A549 (cell line): Measurements from ENCODE around the gene RPL31. TPM values are rescaled to one million over a fixed set of nuclear protein-coding genes. Genes with fewer than 3 reads are reported as not detected.

ENCODE experiments used
- ATAC-seq, 2 experiments: fragments of 200-7000 bp in 1 of 2; fragments of >200 bp in 1 of 2; cut with Nextera tagmentation in 1 of 2; cut with Tn5 transposase in 1 of 2; 3 replicates each; pipeline versions ENCODE4 v1.8.0 to v1.9.1; 2018 to 2020; ENCODE audit warnings: mild to moderate bottlenecking in 1 of 2, moderate library complexity in 1 of 2
- CTCF ChIA-PET: fragments of 300-600 bp; sonication (Branson Sonifier 250); formaldehyde crosslinking; extraction: SDS; loops from one replicate; lab custom pipeline; 2021; ENCODE audit warnings: antibody characterized with exemption, inconsistent platforms; lab: Yijun Ruan, JAX
- POLR2A ChIA-PET: fragments of 350-600 bp; formaldehyde crosslinking; extraction: SDS; loops from one replicate; lab custom pipeline; 2021; ENCODE audit warnings: antibody characterized with exemption, inconsistent platforms; lab: Yijun Ruan, JAX
- DNase-seq, 2 experiments: peaks; one replicate each; pipeline versions ENCODE4 v3.0.0 to v3.0.0-alpha.2; 2011 to 2016; ENCODE audit warnings: low read depth in 1 of 2, low spot score in 1 of 2
- FAIRE-seq: peaks from 2 replicates; lab custom pipeline; 2011; peaks lifted over from hg19 to GRCh38; lab: Jason Lieb, UNC
- H3K27ac ChIP-seq, 2 experiments: fragments of >200 bp; sonication (Bioruptor Twin); formaldehyde crosslinking; 3 replicates each; pipeline ENCODE4 v1.5.1; 2016 to 2017
- H3K4me1 ChIP-seq: fragments of >200 bp; sonication (Bioruptor Twin); formaldehyde crosslinking; 3 replicates; pipeline ENCODE4 v1.6.1; 2016
- H3K4me2 ChIP-seq: fragments of >200 bp; sonication (Bioruptor Twin); formaldehyde crosslinking; 3 replicates; pipeline ENCODE4 v1.6.1; 2016
- H3K4me3 ChIP-seq: fragments of >200 bp; sonication (Bioruptor Twin); formaldehyde crosslinking; 3 replicates; pipeline ENCODE4 v1.5.1; 2016
- H3K9me3 ChIP-seq: fragments of >200 bp; sonication (Bioruptor Twin); formaldehyde crosslinking; 3 replicates; pipeline ENCODE4 v1.6.1; 2016
- BHLHE40 ChIP-seq: IDR thresholded peaks from 2 replicates; pipeline ENCODE4 v1.6.1; 2012; ENCODE audit warnings: low read depth, low read length, inconsistent platforms
- CBX2 ChIP-seq: fragments of 200-600 bp; sonication (generic); IDR thresholded peaks from 2 replicates; pipeline ENCODE4 v1.6.1; 2016; ENCODE audit warnings: low read depth, mild to moderate bottlenecking, borderline replicate concordance
- CBX8 ChIP-seq: fragments of 200-600 bp; sonication (generic); IDR thresholded peaks from 2 replicates; pipeline ENCODE4 v1.6.1; 2016
- CEBPB ChIP-seq, 2 experiments: fragments of >200 bp in 1 of 2; sonication (Bioruptor Twin) in 1 of 2; formaldehyde crosslinking in 1 of 2; IDR thresholded peaks; 2 replicates each; pipeline ENCODE4 v1.6.1; 2012 to 2016
- EHF ChIP-seq: fragments of 250-450 bp; sonication (Bioruptor Pico); IDR thresholded peaks from 2 replicates; pipeline ENCODE4 v1.5.0; 2020; ENCODE audit warnings: mild to moderate bottlenecking
- EHMT2 ChIP-seq: fragments of 200-600 bp; sonication (generic); IDR thresholded peaks from 2 replicates; pipeline ENCODE4 v1.6.1; 2016; ENCODE audit warnings: antibody characterized with exemption, low read depth, mild to moderate bottlenecking, moderate library complexity
- ESRRA ChIP-seq: fragments of 150-350 bp; IDR thresholded peaks from 2 replicates; pipeline ENCODE4 v1.6.1; 2014; ENCODE audit warnings: mild to moderate bottlenecking, low read length, borderline replicate concordance
- FOXS1 ChIP-seq: fragments of 250-450 bp; sonication (Bioruptor Pico); IDR thresholded peaks from 2 replicates; pipeline ENCODE4 v1.5.0; 2020; ENCODE audit warnings: mild to moderate bottlenecking, moderate library complexity
- GATA3 ChIP-seq: IDR thresholded peaks from 2 replicates; pipeline ENCODE4 v1.6.1; 2012; ENCODE audit warnings: borderline replicate concordance
- HDAC2 ChIP-seq: fragments of 200-600 bp; sonication (generic); IDR thresholded peaks from 2 replicates; pipeline ENCODE4 v1.6.1; 2016
- HOXA7 ChIP-seq: fragments of 250-450 bp; sonication (Bioruptor Pico); IDR thresholded peaks from 2 replicates; pipeline ENCODE4 v1.5.0; 2020; ENCODE audit warnings: mild to moderate bottlenecking, moderate library complexity
- HOXB13 ChIP-seq: fragments of 250-450 bp; sonication (Bioruptor Pico); IDR thresholded peaks from 2 replicates; pipeline ENCODE4 v1.5.0; 2020; ENCODE audit warnings: low read depth, mild to moderate bottlenecking, moderate library complexity
- JUN ChIP-seq, 2 experiments: fragments of >200 bp; sonication (Bioruptor Twin); formaldehyde crosslinking; IDR thresholded peaks; 2 replicates in 1 of 2; 3 replicates in 1 of 2; pipeline ENCODE4 v1.6.1; 2016 to 2017
- KDM1A ChIP-seq: fragments of 200-600 bp; sonication (generic); IDR thresholded peaks from 2 replicates; pipeline ENCODE4 v1.6.1; 2016; ENCODE audit warnings: low read depth, mild to moderate bottlenecking
- MAZ ChIP-seq: fragments of 150-350 bp; IDR thresholded peaks from 2 replicates; pipeline ENCODE4 v1.6.1; 2014; ENCODE audit warnings: antibody characterized with exemption, low read depth, low read length, borderline replicate concordance
- NPAS2 ChIP-seq: fragments of 250-450 bp; sonication (Bioruptor Pico); IDR thresholded peaks from 2 replicates; pipeline ENCODE4 v1.8.0; 2022; ENCODE audit warnings: mild to moderate bottlenecking, moderate library complexity, borderline replicate concordance
- PHF8 ChIP-seq: fragments of 200-600 bp; sonication (generic); IDR thresholded peaks from 2 replicates; pipeline ENCODE4 v1.6.1; 2016; ENCODE audit warnings: low read depth, mild to moderate bottlenecking, antibody characterized with exemption, moderate library complexity, borderline replicate concordance
- RCOR1 ChIP-seq: fragments of 150-350 bp; IDR thresholded peaks from 2 replicates; pipeline ENCODE4 v1.6.1; 2014; ENCODE audit warnings: antibody characterized with exemption, low read length, low read depth
- RNF2 ChIP-seq: fragments of 200-600 bp; sonication (generic); IDR thresholded peaks from 2 replicates; pipeline ENCODE4 v1.6.1; 2016; ENCODE audit warnings: low read depth, mild to moderate bottlenecking, antibody characterized with exemption, moderate library complexity, borderline replicate concordance
- USF2 ChIP-seq: fragments of 450-650 bp; IDR thresholded peaks from 2 replicates; pipeline ENCODE4 v1.6.1; 2014; ENCODE audit warnings: antibody characterized with exemption
- ZFP36 ChIP-seq: fragments of 450-650 bp; IDR thresholded peaks from 2 replicates; pipeline ENCODE4 v1.6.1; 2014; ENCODE audit warnings: borderline replicate concordance; ENCODE audit not compliant: partially characterized antibody
- ZSCAN20 ChIP-seq: fragments of 250-450 bp; sonication (Bioruptor Pico); IDR thresholded peaks from 2 replicates; pipeline ENCODE4 v1.8.0; 2022; ENCODE audit warnings: mild to moderate bottlenecking, moderate library complexity
- WGBS: methylation state at CpG from one replicate; pipeline ENCODE4 v1.1.6; 2017; ENCODE audit errors: missing lambda C conversion rate; 5-methylcytosine and 5-hydroxymethylcytosine counted together
- polyA plus RNA-seq, 4 experiments: library from polyadenylated mRNA; depleted of rRNA in 3 of 4; stranded (reverse); fragments of >200 nt; fragmentation: RNase III in 1 of 4; extraction: RNeasy Plus Mini Kit Qiagen cat#74134 plus additional on column Dnase treatment in 1 of 4; gene quantifications; 2 replicates in 3 of 4; 3 replicates in 1 of 4; pipeline ENCODE4 v1.2.3, GENCODE V29; 2011 to 2017
- TF ChIP-seq, protein P1 (sequence below): IDR thresholded peaks from 2 replicates; pipeline ENCODE4 v1.6.1; 2012; ENCODE audit warnings: low read depth, borderline replicate concordance
- TF ChIP-seq, protein P2 (sequence below): fragments of 150-350 bp; IDR thresholded peaks from 2 replicates; pipeline ENCODE4 v1.6.1; 2014; ENCODE audit warnings: low read depth, mild to moderate bottlenecking, low read length

The RPL31 gene
- polyA plus RNA-seq, 2 of the 4 experiments (the other 2 are of a cell fraction) = 1,803 to 2,064 TPM

DNA sequence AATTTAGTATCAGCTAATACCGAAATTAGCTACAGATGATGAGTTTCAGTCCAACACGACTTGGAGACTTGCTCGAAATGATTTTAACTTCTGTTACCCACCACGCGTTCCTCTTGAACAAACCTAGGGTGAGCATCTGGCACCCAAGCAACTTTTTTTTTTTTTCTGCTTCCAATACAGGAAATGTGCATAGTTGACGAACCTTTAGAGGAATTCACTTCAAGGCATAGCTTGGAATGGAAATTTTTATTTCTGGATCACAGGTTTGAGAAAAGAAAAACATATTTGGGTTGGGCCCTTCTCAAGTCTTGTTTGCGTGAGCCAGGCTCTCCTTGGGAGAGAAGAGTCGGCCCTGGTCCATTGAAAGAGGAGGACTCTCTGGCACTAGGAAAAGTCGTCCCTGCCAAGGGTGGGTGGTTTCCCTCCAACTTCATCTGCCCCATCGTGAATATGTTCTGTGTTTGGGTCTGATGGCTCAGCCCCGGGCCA, 37.4 kb upstream of the RPL31 start:
- FAIRE-seq (no peak), ATAC-seq (no peak), DNase-seq (no peak)
- H3K4me1 ChIP-seq = no peaks in the 10 kb centered on the region
- CTCF ChIA-PET = interaction anchor here (0.8 to 1.1 kb wide), 3 partner anchors 8 to 19 kb away, joined by 3 to 4 read pairs (median 4); no protein-coding TSS in a partner anchor
- TF ChIP-seq EHF (CRISPR knock-in tag) (no peak), ESRRA (no peak), GATA3 (no peak), HOXB13 (no peak)
- H3K9me3 ChIP-seq = no peaks in the 10 kb centered on the region
- H3K27ac ChIP-seq = no peak overlapping the region
- H3K4me2 ChIP-seq = no peak overlapping the region
- WGBS = 80% methylated on average over 11 of the region's 11 CpGs
- H3K4me3 ChIP-seq = no peak overlapping the region
- POLR2A ChIA-PET = no interaction called here

GRCh38 chr2:100965596-100965995, 36.5 kb upstream of the RPL31 start:
- DNase-seq = no peak
- POLR2A ChIA-PET = no interaction called here
- TF ChIP-seq, protein P1, sequence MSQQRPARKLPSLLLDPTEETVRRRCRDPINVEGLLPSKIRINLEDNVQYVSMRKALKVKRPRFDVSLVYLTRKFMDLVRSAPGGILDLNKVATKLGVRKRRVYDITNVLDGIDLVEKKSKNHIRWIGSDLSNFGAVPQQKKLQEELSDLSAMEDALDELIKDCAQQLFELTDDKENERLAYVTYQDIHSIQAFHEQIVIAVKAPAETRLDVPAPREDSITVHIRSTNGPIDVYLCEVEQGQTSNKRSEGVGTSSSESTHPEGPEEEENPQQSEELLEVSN = no peak
- TF ChIP-seq RNF2 (no peak), RCOR1 (no peak), ZFP36 (no peak), NPAS2 (CRISPR knock-in tag) (no peak)
- no peak overlapping the region for H3K4me3 ChIP-seq
- CTCF ChIA-PET = interaction anchor here (1.0 to 2.5 kb wide), 2 partner anchors 11 to 359 kb away, joined by 4 to 10 read pairs; no protein-coding TSS in a partner anchor
- no peak overlapping the region for H3K4me2 ChIP-seq
- H3K9me3 ChIP-seq = no peaks in the 10 kb centered on the region
- no peaks in the 10 kb centered on the region for H3K4me1 ChIP-seq
- peak in 1 of 2 experiments; percentile 41; a peak in 1 of 6 replicates for ATAC-seq
- WGBS = 93% methylated on average over 4 of the region's 5 CpGs
- no peak for FAIRE-seq
- H3K27ac ChIP-seq = no peak overlapping the region

DNA sequence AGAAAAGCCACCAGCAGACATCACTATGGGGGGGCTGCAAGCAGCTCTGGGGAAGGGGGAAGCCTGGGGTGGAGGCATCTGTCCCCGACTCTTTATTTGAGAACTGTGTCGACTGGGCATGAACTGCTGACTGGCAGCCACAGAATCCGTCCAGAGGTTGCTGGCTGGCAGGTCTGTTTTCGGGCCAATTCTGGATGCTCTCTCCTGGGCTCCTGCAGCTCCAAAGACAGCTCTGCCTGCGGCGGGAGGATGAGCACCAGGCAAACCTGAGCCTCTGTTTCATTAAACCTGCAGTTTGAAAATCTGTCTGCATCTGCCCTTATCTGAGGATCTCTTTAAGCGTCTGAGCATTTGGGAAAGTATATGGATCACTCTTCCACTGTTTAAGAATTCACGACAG, 34.4 kb upstream of the RPL31 start:
- 97% methylated on average over 8 of the region's 8 CpGs for WGBS
- POLR2A ChIA-PET = no interaction called here
- CTCF ChIA-PET = interaction anchor here (1.0 to 2.5 kb wide), 2 partner anchors 184 to 361 kb away, joined by 3 to 10 read pairs; partner anchors contain the start of gene TBC1D8

DNA sequence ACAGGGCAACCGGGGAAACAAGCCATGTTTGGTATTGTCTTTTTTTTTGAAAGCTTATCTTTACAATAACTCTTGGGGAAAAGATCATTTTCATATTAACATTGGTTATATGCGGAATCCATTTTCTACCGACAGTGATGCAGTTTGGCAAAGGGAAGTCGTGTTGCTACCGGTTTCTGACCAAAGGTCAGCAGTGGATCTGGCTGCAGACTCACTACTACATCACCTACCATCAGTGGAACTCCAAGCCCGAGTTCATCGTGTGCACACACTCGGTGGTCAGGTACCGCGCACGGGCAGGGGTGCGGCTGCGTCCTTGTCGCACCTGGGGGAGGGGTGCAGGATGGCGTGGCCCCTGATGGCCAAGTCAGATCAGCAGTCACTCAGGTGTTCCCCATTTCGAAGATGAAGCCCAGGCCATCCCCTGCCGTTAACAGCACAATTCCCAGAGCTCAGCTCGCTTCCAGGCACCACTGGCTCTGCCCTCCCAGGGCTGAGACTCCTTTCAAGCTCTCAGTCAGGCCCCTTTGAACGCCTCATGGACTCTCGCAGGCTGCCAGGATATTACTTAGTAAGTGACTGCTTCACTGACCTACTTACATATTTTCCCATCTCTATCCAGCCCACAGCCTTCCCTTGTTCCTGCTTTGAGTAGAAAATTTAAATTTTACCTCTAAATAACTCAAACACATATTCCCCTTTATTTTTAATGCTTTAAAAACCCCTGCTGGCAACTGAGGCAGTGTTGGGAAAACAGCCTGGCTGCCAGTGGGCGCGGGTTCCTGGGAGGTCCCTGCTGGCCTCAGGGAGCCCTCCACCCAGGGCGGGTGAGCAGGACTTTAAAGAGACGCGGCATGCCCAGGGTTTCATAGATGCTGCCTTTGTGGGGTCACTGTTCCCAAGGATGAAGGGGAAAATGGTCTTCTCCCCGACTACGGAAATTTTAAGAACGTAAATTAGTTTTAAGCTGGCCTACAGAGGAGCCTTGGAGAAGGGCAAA, 33.6 kb upstream of the RPL31 start:
- Histone ChIP-seq H3K9me3 (no peaks in the 10 kb centered on the region), H3K4me2 (no peak overlapping the region), H3K4me1 (no peaks in the 10 kb centered on the region), H3K4me3 (no peak overlapping the region), H3K27ac (no peak overlapping the region)
- FAIRE-seq = no peak
- WGBS = 93% methylated on average over 21 of the region's 28 CpGs
- CTCF ChIA-PET = interaction anchor here (1.0 kb wide), 1 partner anchor 183 kb away, joined by 3 read pairs; the partner anchor contains the start of gene TBC1D8
- no peak for ATAC-seq
- TF ChIP-seq, protein P2, sequence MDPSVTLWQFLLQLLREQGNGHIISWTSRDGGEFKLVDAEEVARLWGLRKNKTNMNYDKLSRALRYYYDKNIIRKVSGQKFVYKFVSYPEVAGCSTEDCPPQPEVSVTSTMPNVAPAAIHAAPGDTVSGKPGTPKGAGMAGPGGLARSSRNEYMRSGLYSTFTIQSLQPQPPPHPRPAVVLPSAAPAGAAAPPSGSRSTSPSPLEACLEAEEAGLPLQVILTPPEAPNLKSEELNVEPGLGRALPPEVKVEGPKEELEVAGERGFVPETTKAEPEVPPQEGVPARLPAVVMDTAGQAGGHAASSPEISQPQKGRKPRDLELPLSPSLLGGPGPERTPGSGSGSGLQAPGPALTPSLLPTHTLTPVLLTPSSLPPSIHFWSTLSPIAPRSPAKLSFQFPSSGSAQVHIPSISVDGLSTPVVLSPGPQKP = no peak
- TF ChIP-seq HDAC2 (no peak), GATA3 (no peak), ZFP36 (no peak), EHMT2 (no peak), PHF8 (no peak), CEBPB (IDR thresholded peaks at IDR 0.05) (no peak)
- POLR2A ChIA-PET = no interaction called here
- DNase-seq = no peak

More for the DNA sequence above, 34.4 kb upstream of the RPL31 start:
- no peak for ATAC-seq
- FAIRE-seq = no peak
- no peak overlapping the region for H3K27ac ChIP-seq
- TF ChIP-seq CBX8 = no peak
- TF ChIP-seq JUN (IDR thresholded peaks at IDR 0.05) = no peak
- TF ChIP-seq MAZ = no peak
- no peak for TF ChIP-seq BHLHE40
- no peak for TF ChIP-seq HOXA7 (CRISPR knock-in tag)
- TF ChIP-seq CBX2 = no peak
- TF ChIP-seq ZSCAN20 (CRISPR knock-in tag) = no peak
- no peak for TF ChIP-seq KDM1A
- no peak for TF ChIP-seq FOXS1 (CRISPR knock-in tag)
- TF ChIP-seq USF2 = no peak
- no peak for TF ChIP-seq HDAC2
- H3K4me1 ChIP-seq = no peaks in the 10 kb centered on the region
- no peak overlapping the region for H3K4me2 ChIP-seq
- H3K4me3 ChIP-seq = no peak overlapping the region
- H3K9me3 ChIP-seq = no peaks in the 10 kb centered on the region
- no peak for DNase-seq
